H1 (cell line): ENCODE results near the gene MRRF. TPM values are rescaled to one million over a fixed set of nuclear protein-coding genes. Genes with fewer than 3 reads are reported as not detected.

ENCODE experiments used
- CTCF ChIA-PET: fragments of 300-600 bp; sonication (Branson Sonifier 250); formaldehyde crosslinking; loops from one replicate; lab custom pipeline; 2021; ENCODE audit not compliant: partially characterized antibody; lab: Charles Lee
- POLR2A ChIA-PET: fragments of 300-600 bp; sonication (Branson Sonifier 250); formaldehyde crosslinking; loops from one replicate; lab custom pipeline; 2021; ENCODE audit warnings: inconsistent platforms; ENCODE audit not compliant: partially characterized antibody; lab: Charles Lee
- DNase-seq, 2 experiments: peaks; one replicate each; pipeline versions ENCODE4 v3.0.0 to v3.0.0-alpha.2; 2010 to 2022; ENCODE audit warnings: low spot score in 2 of 2, low read depth in 1 of 2, mixed read lengths in 1 of 2
- FAIRE-seq: peaks from 2 replicates; lab custom pipeline; 2011; peaks lifted over from hg19 to GRCh38; lab: Jason Lieb, UNC
- H2AFZ ChIP-seq: 2 replicates; pipeline ENCODE4 v1.8.1; 2012; ENCODE audit warnings: low read length, inconsistent platforms
- H2AK5ac ChIP-seq: 2 replicates; pipeline ENCODE4 v1.6.1; 2013; ENCODE audit warnings: low read depth, low read length
- H2BK120ac ChIP-seq: replicated peaks from 2 replicates; pipeline ENCODE3; 2013; ENCODE audit warnings: low read depth, low read length, inconsistent platforms
- H2BK12ac ChIP-seq: 2 replicates; pipeline ENCODE4 v1.6.1; 2013; ENCODE audit warnings: low read depth, low read length
- H2BK15ac ChIP-seq: 2 replicates; pipeline ENCODE4 v1.6.1; 2013; ENCODE audit warnings: low read length
- H2BK20ac ChIP-seq: 2 replicates; pipeline ENCODE4 v1.6.1; 2013; ENCODE audit warnings: low read length
- H2BK5ac ChIP-seq: 2 replicates; pipeline ENCODE4 v1.6.1; 2013; ENCODE audit warnings: low read depth, low read length
- H3K14ac ChIP-seq: 2 replicates; pipeline ENCODE4 v1.6.1; 2013; ENCODE audit warnings: inconsistent platforms; ENCODE audit not compliant: insufficient read length
- H3K18ac ChIP-seq: 2 replicates; pipeline ENCODE4 v1.6.1; 2013; ENCODE audit warnings: low read length; ENCODE audit errors: extremely low read depth
- H3K23ac ChIP-seq: 2 replicates; pipeline ENCODE4 v1.6.1; 2013; ENCODE audit warnings: inconsistent platforms; ENCODE audit not compliant: insufficient read length
- H3K23me2 ChIP-seq: 2 replicates; pipeline ENCODE4 v1.6.1; 2013; ENCODE audit warnings: low read depth, low read length
- H3K27ac ChIP-seq: 2 replicates; pipeline ENCODE4 v1.6.1; 2011; ENCODE audit warnings: low read depth, low read length, inconsistent platforms
- H3K27me3 ChIP-seq, 4 experiments: replicated peaks in 1 of 4; 1 replicate in 1 of 4; 2 replicates in 3 of 4; pipeline versions ENCODE4 v1.6.1 to v1.8.1; 2011 to 2013; ENCODE audit warnings: low read length in 3 of 4, mild to moderate bottlenecking in 3 of 4, inconsistent platforms in 2 of 4, mixed read lengths in 2 of 4, moderate library complexity in 1 of 4; ENCODE audit not compliant: control insufficient read depth in 3 of 4, insufficient read depth in 3 of 4; ENCODE audit errors: extremely low read depth in 1 of 4
- H3K36me3 ChIP-seq, 4 experiments: 2 replicates each; pipeline versions ENCODE4 v1.6.1 to v1.8.1; 2011 to 2013; ENCODE audit warnings: mild to moderate bottlenecking in 4 of 4, low read length in 3 of 4, moderate library complexity in 2 of 4, control low read depth in 1 of 4, inconsistent platforms in 1 of 4; ENCODE audit not compliant: insufficient read depth in 4 of 4, control insufficient read depth in 2 of 4
- H3K4ac ChIP-seq: replicated peaks from 2 replicates; pipeline ENCODE3; 2013; ENCODE audit warnings: low read length, low read depth, mixed read lengths, inconsistent platforms; ENCODE audit not compliant: insufficient read length
- H3K4me1 ChIP-seq, 4 experiments: replicated peaks in 1 of 4; 1 replicate in 1 of 4; 2 replicates in 3 of 4; pipeline versions ENCODE4 v1.6.1 to v1.8.1; 2011 to 2013; ENCODE audit warnings: low read length in 3 of 4, inconsistent platforms in 2 of 4, mixed read lengths in 1 of 4; ENCODE audit not compliant: insufficient read depth in 4 of 4, control insufficient read depth in 3 of 4
- H3K4me2 ChIP-seq, 2 experiments: 2 replicates each; pipeline versions ENCODE4 v1.6.1 to v1.8.1; 2011 to 2013; ENCODE audit warnings: low read depth in 2 of 2, low read length in 2 of 2, control low read depth in 1 of 2, inconsistent platforms in 1 of 2, mild to moderate bottlenecking in 1 of 2; ENCODE audit not compliant: insufficient read depth in 1 of 2
- H3K4me3 ChIP-seq, 4 experiments: fragments of 200-600, 300-600 bp in 1 of 4; sonication (generic), shearing (Covaris generic), sonication (Bioruptor Twin) in 1 of 4; 2 replicates each; pipeline versions ENCODE4 v1.5.1 to v1.8.1; 2011 to 2016; ENCODE audit warnings: low read length in 4 of 4, low read depth in 3 of 4, control low read depth in 2 of 4, inconsistent platforms in 2 of 4, mild to moderate bottlenecking in 2 of 4, mixed read lengths in 1 of 4, moderate library complexity in 1 of 4; ENCODE audit not compliant: insufficient read depth in 2 of 4; ENCODE audit errors: extremely low read depth in 1 of 4
- H3K56ac ChIP-seq: replicated peaks from 2 replicates; pipeline ENCODE3; 2013; ENCODE audit warnings: low read depth, mild to moderate bottlenecking, mixed read lengths, low read length, inconsistent platforms; ENCODE audit not compliant: insufficient read length
- H3K79me1 ChIP-seq: 2 replicates; pipeline ENCODE4 v1.6.1; 2013; ENCODE audit warnings: low read depth, low read length, control low read depth
- H3K79me2 ChIP-seq, 2 experiments: 2 replicates each; pipeline versions ENCODE4 v1.6.1 to v1.8.1; 2012 to 2013; ENCODE audit warnings: low read length in 2 of 2, mild to moderate bottlenecking in 2 of 2, inconsistent platforms in 1 of 2; ENCODE audit not compliant: insufficient read depth in 2 of 2, control insufficient read depth in 1 of 2
- H3K9ac ChIP-seq, 4 experiments: replicated peaks in 1 of 4; 1 replicate in 1 of 4; 2 replicates in 3 of 4; pipeline versions ENCODE4 v1.6.1 to v1.8.1; 2011 to 2013; ENCODE audit warnings: low read depth in 3 of 4, low read length in 3 of 4, control low read depth in 2 of 4, mild to moderate bottlenecking in 2 of 4, moderate library complexity in 2 of 4, inconsistent platforms in 1 of 4; ENCODE audit errors: extremely low read depth in 1 of 4
- H3K9me3 ChIP-seq, 2 experiments: 2 replicates each; pipeline versions ENCODE4 v1.6.1 to v1.8.1; 2012 to 2013; ENCODE audit warnings: mild to moderate bottlenecking in 2 of 2, moderate library complexity in 2 of 2, control low read depth in 1 of 2, inconsistent platforms in 1 of 2, low read depth in 1 of 2, low read length in 1 of 2, mixed read lengths in 1 of 2; ENCODE audit not compliant: insufficient read depth in 2 of 2
- H4K20me1 ChIP-seq, 2 experiments: replicated peaks in 1 of 2; 2 replicates each; pipeline versions ENCODE3 to v1.8.1; 2011 to 2013; ENCODE audit warnings: inconsistent platforms in 2 of 2, low read length in 2 of 2, mild to moderate bottlenecking in 1 of 2; ENCODE audit not compliant: insufficient read depth in 2 of 2, control insufficient read depth in 1 of 2
- H4K5ac ChIP-seq: 2 replicates; pipeline ENCODE4 v1.6.1; 2013; ENCODE audit warnings: low read length, low read depth, mixed read lengths, inconsistent platforms; ENCODE audit not compliant: insufficient read length
- H4K8ac ChIP-seq: 2 replicates; pipeline ENCODE4 v1.8.0; 2013; ENCODE audit warnings: mild to moderate bottlenecking, moderate library complexity, low read length, inconsistent platforms; ENCODE audit not compliant: insufficient read depth; ENCODE audit errors: extremely low read depth
- H4K91ac ChIP-seq: replicated peaks from 2 replicates; pipeline ENCODE3; 2013; ENCODE audit warnings: low read length, mixed read lengths, inconsistent platforms; ENCODE audit not compliant: insufficient read length
- EZH2 ChIP-seq: fragments of 200-600 bp; sonication (generic); IDR thresholded peaks from 2 replicates; pipeline ENCODE4 v1.7.1; 2012; ENCODE audit warnings: low read depth, mild to moderate bottlenecking, moderate library complexity, low read length, inconsistent platforms; ENCODE audit not compliant: severe bottlenecking
- GABPA ChIP-seq: IDR thresholded peaks from 2 replicates; pipeline ENCODE4 v1.6.1; 2011; ENCODE audit warnings: mild to moderate bottlenecking, low read length, moderate library complexity, borderline replicate concordance; ENCODE audit not compliant: insufficient read depth
- KDM4A ChIP-seq: IDR thresholded peaks from one replicate; pipeline ENCODE4 v1.7.1; 2012; ENCODE audit warnings: low read depth, mild to moderate bottlenecking, moderate library complexity, low read length, inconsistent platforms; ENCODE audit not compliant: severe bottlenecking
- RBBP5 ChIP-seq: IDR thresholded peaks from 2 replicates; pipeline ENCODE4 v1.7.1; 2012; ENCODE audit warnings: low read depth, mild to moderate bottlenecking, inconsistent platforms, low read length, moderate library complexity, borderline replicate concordance
- RNF2 ChIP-seq: fragments of 200-900, 300-1000 bp; sonication (generic); IDR thresholded peaks from 2 replicates; pipeline ENCODE4 v1.7.1; 2016; ENCODE audit warnings: borderline replicate concordance, low read depth, mild to moderate bottlenecking, antibody characterized with exemption, low read length; ENCODE audit not compliant: poor library complexity, severe bottlenecking; ENCODE audit errors: missing control alignments
- SIN3A ChIP-seq, 2 experiments: IDR thresholded peaks in 1 of 2; conservative IDR thresholded peaks in 1 of 2; 2 replicates each; pipeline ENCODE4 v1.6.1; 2011 to 2012; ENCODE audit warnings: low read length in 2 of 2, improper control_type of control experiment in 1 of 2, low read depth in 1 of 2, mild to moderate bottlenecking in 1 of 2
- SUZ12 ChIP-seq: fragments of 200-600 bp; sonication (generic); IDR thresholded peaks from 2 replicates; pipeline ENCODE4 v1.6.1; 2012; ENCODE audit warnings: mild to moderate bottlenecking, inconsistent platforms, low read length, moderate library complexity, mixed read lengths
- TEAD4 ChIP-seq: IDR thresholded peaks from 2 replicates; pipeline ENCODE4 v1.6.1; 2012; ENCODE audit warnings: low read depth, low read length, inconsistent platforms, mixed read lengths
- WGBS, 2 experiments: shearing (Covaris generic) in 1 of 2; methylation state at CpG; one replicate each; pipeline versions ENCODE4 v1.1.6 to v1.1.7; 2013 to 2015; ENCODE audit warnings: low lambda C conversion rate in 2 of 2, mixed read lengths in 2 of 2, inconsistent platforms in 1 of 2, low coverage in 1 of 2, missing lambda C conversion rate in 1 of 2; ENCODE audit not compliant: insufficient replicate concordance in 2 of 2, insufficient coverage in 1 of 2, insufficient read length in 1 of 2; ENCODE audit errors: extremely low coverage in 1 of 2, missing lambda C conversion rate in 1 of 2; 5-methylcytosine and 5-hydroxymethylcytosine counted together
- polyA plus RNA-seq, 7 experiments: library from polyadenylated mRNA; depleted of rRNA in 3 of 7; stranded (reverse) in 5 of 7; unstranded in 2 of 7; fragments of >200 nt in 5 of 7; fragments of 200-250 nt in 2 of 7; gene quantifications; 1 replicate in 5 of 7; 2 replicates in 1 of 7; 4 replicates in 1 of 7; pipeline versions ENCODE4 v1.2.1 to v1.2.3, GENCODE V29; 2011 to 2013; ENCODE audit warnings: missing spikeins in 2 of 7, mixed read lengths in 2 of 7
- total RNA-seq: library from RNA; stranded (reverse); fragmentation: NEBNext Ultra II Directional; extraction: Animal tissue kit (Norgen Biotek cat#: 25700); gene quantifications from 2 replicates; pipeline ENCODE4 v1.2.1, GENCODE V29; 2021

MRRF gene
- total and polyA plus RNA-seq, 2 of the 8 experiments (the other 6 are each of a cell fraction or from before 2014, with no cell fraction given): 29.4 to 47.8 TPM

- Histone ChIP-seq H3K14ac (no peak within 1 kb of the TSS), H3K9ac (no peak within 1 kb of the TSS), H3K79me2 (no peaks in the 10 kb centered on the region), H3K23ac (no peak within 1 kb of the TSS), H3K4ac (no peak within 1 kb of the TSS), H3K56ac (no peak within 1 kb of the TSS), H2AK5ac (0 out of 2 replicates have a peak within 1 kb of the TSS, but pooled peaks have one; percentile 11), H2BK5ac (no peak within 1 kb of the TSS; the same call in 1 of the 2 replicates), H3K4me3 (peak within 1 kb of the TSS; percentile 29 to 63 (median 41)), H3K79me1 (no peaks in the 10 kb centered on the region), H2BK20ac (no peak within 1 kb of the TSS), H3K4me2 (peak within 1 kb of the TSS; percentile 57 to 77), H2BK120ac (no peak within 1 kb of the TSS), H4K20me1 (peaks cover 11 to 28% of the 10 kb centered on the region in 2 experiments), H3K36me3 (peaks cover 0 to 4% (median 0%) of the 10 kb centered on the region in 4 experiments; a peak in 1 of 8 replicates), H3K4me1 (peaks cover 0 to 28% (median 16%) of the 10 kb centered on the region in 4 experiments; a peak in 6 of 7 replicates), H2AFZ (peak within 1 kb of the TSS; percentile 6; the same call in 1 of the 2 replicates), H3K18ac (peak within 1 kb of the TSS; percentile 83), H4K8ac (no peak within 1 kb of the TSS; the same call in 1 of the 2 replicates), H4K5ac (no peak within 1 kb of the TSS), H2BK12ac (0 out of 2 replicates have a peak within 1 kb of the TSS, but pooled peaks have one; percentile 73), H3K9me3 (no peaks in the 10 kb centered on the region), H2BK15ac (peak within 1 kb of the TSS; percentile 61; the same call in 1 of the 2 replicates), H4K91ac (no peak within 1 kb of the TSS), H3K27ac (no peak within 1 kb of the TSS), H3K23me2 (peaks cover 4% of the 10 kb centered on the region; the same call in 1 of the 2 replicates), H3K27me3 (peaks cover 63 to 85% (median 77%) of the 10 kb centered on the region in 4 experiments)
- POLR2A ChIA-PET: interaction anchor here (1.2 to 1.9 kb wide), 2 partner anchors 15 to 48 kb away, joined by 3 to 5 read pairs; no protein-coding TSS in a partner anchor
- DNase-seq (peak in 1 of 2 experiments; percentile 70), FAIRE-seq (no peak)
- CTCF ChIA-PET: interaction anchor here (0.9 to 2.1 kb wide), 4 partner anchors 103 to 124 kb away, joined by 3 to 12 read pairs (median 4); no protein-coding TSS in a partner anchor
- WGBS, 2 experiments: 6% methylated on average over 23 of the region's 70 CpGs; no CpG with 5 or more reads in 1 of the 2 experiments
- TF ChIP-seq GABPA: 0 out of 2 replicates have a peak, but pooled peaks have one; percentile 29
- TF ChIP-seq SUZ12: peak; percentile 99
- TF ChIP-seq SIN3A (conservative IDR thresholded peaks at IDR 0.05 in 1 of 2, IDR thresholded peaks at IDR 0.05 in 1 of 2; ENCODE audit: low read depth in 1 of 2, low read length in 2 of 2): 0 out of 4 replicates have a peak, but pooled peaks of 1 of the 2 experiments have one; percentile 8
- peak; percentile 98 for TF ChIP-seq EZH2
- peak; percentile 26 for TF ChIP-seq KDM4A
- TF ChIP-seq RNF2: peak; percentile 82
- TF ChIP-seq TEAD4: no peak
- TF ChIP-seq RBBP5: peak; percentile 13; the same call in 1 of the 2 replicates
Measured at GRCh38 chr9:122228568-122229484, 35.9 kb upstream of the MRRF start, which contains the start of gene LHX6. LHX6 (minus strand) TSS chr9:122228957; CDS start chr9:122228740, 217 bp downstream.
